Osteoblast (primary cell): ENCODE data around the gene EHMT2. TPM values are rescaled to one million over a fixed set of nuclear protein-coding genes. Genes with fewer than 3 reads are reported as not detected.
A peak's percentile ranks its signal among the peaks of the same experiment; 100 is the strongest.

Experiments used
- DNase-seq: peaks from one replicate; pipeline ENCODE4 v3.0.0; 2011; ENCODE audit warnings: low spot score, mixed read lengths; ENCODE audit not compliant: insufficient read length; ENCODE audit errors: missing footprints
- H2AFZ ChIP-seq: 2 replicates; pipeline ENCODE4 v1.6.0; 2011; ENCODE audit warnings: mild to moderate bottlenecking, low read length
- H3K27ac ChIP-seq: 2 replicates; pipeline ENCODE4 v1.5.1; 2011; ENCODE audit warnings: mild to moderate bottlenecking, low read depth, low read length, moderate library complexity
- H3K27me3 ChIP-seq: 2 replicates; pipeline ENCODE4 v1.6.0; 2012; ENCODE audit warnings: mild to moderate bottlenecking, control low read depth, inconsistent platforms, low read length, moderate library complexity; ENCODE audit not compliant: insufficient read depth
- H3K36me3 ChIP-seq: 2 replicates; pipeline ENCODE4 v1.5.1; 2011; ENCODE audit warnings: mild to moderate bottlenecking, low read length, control low read depth, moderate library complexity; ENCODE audit not compliant: insufficient read depth
- H3K4me1 ChIP-seq: 2 replicates; pipeline ENCODE4 v1.5.1; 2011; ENCODE audit warnings: mild to moderate bottlenecking, low read length, control low read depth, moderate library complexity; ENCODE audit not compliant: insufficient read depth
- H3K4me2 ChIP-seq: 2 replicates; pipeline ENCODE4 v1.6.0; 2011; ENCODE audit warnings: mild to moderate bottlenecking, low read length; ENCODE audit not compliant: insufficient read depth
- H3K4me3 ChIP-seq: fragments of 200-600 bp; sonication (generic); 3 replicates; pipeline ENCODE4 v1.5.1; 2012; ENCODE audit warnings: mild to moderate bottlenecking, low read length, inconsistent platforms; ENCODE audit not compliant: insufficient read depth
- H3K79me2 ChIP-seq: 2 replicates; pipeline ENCODE4 v1.6.0; 2012; ENCODE audit warnings: mild to moderate bottlenecking, low read length, control low read depth, inconsistent platforms; ENCODE audit not compliant: insufficient read depth
- H3K9me3 ChIP-seq: 2 replicates; pipeline ENCODE4 v1.5.1; 2011; ENCODE audit warnings: low read depth, low read length, control low read depth
- H4K20me1 ChIP-seq: 2 replicates; pipeline ENCODE4 v1.6.0; 2012; ENCODE audit warnings: mild to moderate bottlenecking, low read length, control low read depth; ENCODE audit not compliant: insufficient read depth
- CTCF ChIP-seq: IDR thresholded peaks from 2 replicates; pipeline ENCODE4 v1.5.1; 2011; ENCODE audit warnings: mild to moderate bottlenecking, low read depth, low read length, moderate library complexity; ENCODE audit errors: extremely low read depth
- total RNA-seq: library from RNA; depleted of rRNA; stranded (reverse); fragments of >200 nt; gene quantifications from 2 replicates; pipeline ENCODE4 v1.2.3, GENCODE V29; 2012

EHMT2 gene
- total RNA-seq, 1 donor: 40.9 TPM

GRCh38 chr6:31900917-31901414, 3.5 kb upstream of the EHMT2 start:
- Histone ChIP-seq H3K36me3 (no peaks in the 10 kb centered on the region), H4K20me1 (no peaks in the 10 kb centered on the region)
- DNase-seq: no peak

GRCh38 chr6:31899882-31900722, 2.6 kb upstream of the EHMT2 start:
- Histone ChIP-seq H3K36me3 (peaks cover under 1% of the 10 kb centered on the region), H3K4me2 (no peak overlapping the region), H3K9me3 (no peaks in the 10 kb centered on the region), H2AFZ (no peak overlapping the region), H3K79me2 (peaks cover 13% of the 10 kb centered on the region), H3K27ac (no peak overlapping the region), H3K27me3 (no peaks in the 10 kb centered on the region), H4K20me1 (no peaks in the 10 kb centered on the region), H3K4me1 (peaks cover 20% of the 10 kb centered on the region), H3K4me3 (no peak overlapping the region)
- TF ChIP-seq CTCF: no peak
- no peak for DNase-seq

More at GRCh38 chr6:31900917-31901414, 3.5 kb upstream of the EHMT2 start:
- Histone ChIP-seq H2AFZ (peak overlapping the region; percentile 35), H3K27me3 (peaks cover 3% of the 10 kb centered on the region), H3K79me2 (peaks cover 13% of the 10 kb centered on the region), H3K4me2 (peak overlapping the region; percentile 88), H3K9me3 (no peaks in the 10 kb centered on the region), H3K27ac (no peak overlapping the region), H3K4me1 (peaks cover 20% of the 10 kb centered on the region), H3K4me3 (peak overlapping the region; percentile 82)
- no peak for TF ChIP-seq CTCF

- Histone ChIP-seq H3K36me3 (peaks cover 8% of the 10 kb centered on the region), H4K20me1 (no peaks in the 10 kb centered on the region), H3K4me2 (peak overlapping the region; percentile 90), H3K79me2 (peaks cover 13% of the 10 kb centered on the region), H3K27ac (no peak overlapping the region), H2AFZ (no peak overlapping the region), H3K9me3 (no peaks in the 10 kb centered on the region), H3K4me1 (peaks cover 20% of the 10 kb centered on the region), H3K27me3 (no peaks in the 10 kb centered on the region), H3K4me3 (no peak overlapping the region)
- no peak for DNase-seq
- TF ChIP-seq CTCF: no peak
Observed at GRCh38 chr6:31899215-31899614, 1.7 kb upstream of the EHMT2 start.

- no peak overlapping the region for H3K27ac ChIP-seq
Observed at GRCh38 chr6:31898383-31899011, 999 bp upstream of the EHMT2 start.

More at GRCh38 chr6:31898383-31899011, 999 bp upstream of the EHMT2 start:
- Histone ChIP-seq H3K36me3 (peaks cover 14% of the 10 kb centered on the region), H3K4me1 (peaks cover 20% of the 10 kb centered on the region), H3K27me3 (no peaks in the 10 kb centered on the region), H3K79me2 (peaks cover 13% of the 10 kb centered on the region), H3K4me2 (peak overlapping the region; percentile 90), H3K9me3 (no peaks in the 10 kb centered on the region), H2AFZ (peak overlapping the region; percentile 94), H4K20me1 (no peaks in the 10 kb centered on the region), H3K4me3 (peak overlapping the region; percentile 87)
- DNase-seq: peak; percentile 66
- TF ChIP-seq CTCF: no peak
